Spleen (tissue), 7 donors: ENCODE data around the gene PAGR1.

Experiments used
- POLR2A ChIP-seq, 3 donors: fragments of 450-650 bp; IDR thresholded peaks; one replicate each; pipeline ENCODE4 v1.5.1; 2017; ENCODE audit warnings: antibody characterized with exemption in 3 of 3, mild to moderate bottlenecking in 1 of 3
- POLR2AphosphoS5 ChIP-seq, 3 donors: sonication (generic); formaldehyde crosslinking; IDR thresholded peaks; one replicate each; pipeline ENCODE4 v1.5.1; 2017; ENCODE audit warnings: antibody characterized with exemption in 3 of 3
- TF ChIP-seq, protein P1 (sequence below), 11 experiments: fragments of 200-600 bp in 7 of 11; fragments of 450-650 bp in 4 of 11; sonication (generic) in 4 of 11; IDR thresholded peaks in 8 of 11; conservative IDR thresholded peaks in 3 of 11; 1 replicate in 7 of 11; 2 replicates in 4 of 11; pipeline versions ENCODE4 v1.4.0 to v1.8.0; 2016 to 2021; ENCODE audit warnings: antibody characterized with exemption in 11 of 11, inconsistent platforms in 4 of 11, mild to moderate bottlenecking in 1 of 11
- donor health status: DM: no; HTN: no; CAD: no; lungs with moderate emphysema.
- donor health status: DM: no; HTN: no; CAD: no.
- donor health status: DM: no; HTN: no; CAD: no.

DNA sequence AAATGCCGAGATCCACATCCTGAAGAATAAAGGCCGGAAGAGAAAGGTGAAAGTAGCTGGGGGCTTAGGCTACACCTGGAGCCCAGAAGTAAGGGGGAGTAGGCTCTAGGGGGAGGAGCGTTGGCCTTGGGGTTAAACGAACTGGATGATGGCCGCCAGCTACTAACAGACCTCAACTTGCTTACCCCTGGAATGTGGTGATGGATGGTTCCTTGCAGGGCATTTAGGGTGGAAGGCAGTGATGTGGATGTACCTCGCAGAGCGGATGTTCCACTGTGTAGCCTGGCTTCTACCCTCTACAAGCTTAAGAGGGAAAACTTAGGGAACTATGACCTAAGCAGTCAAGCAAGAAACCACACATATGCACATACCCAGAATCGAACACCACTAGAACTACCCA lies 11.9 kb upstream of the PAGR1 start:
- TF ChIP-seq POLR2AphosphoS5 (IDR thresholded peaks at IDR 0.05): no peak
- TF ChIP-seq, protein P1, sequence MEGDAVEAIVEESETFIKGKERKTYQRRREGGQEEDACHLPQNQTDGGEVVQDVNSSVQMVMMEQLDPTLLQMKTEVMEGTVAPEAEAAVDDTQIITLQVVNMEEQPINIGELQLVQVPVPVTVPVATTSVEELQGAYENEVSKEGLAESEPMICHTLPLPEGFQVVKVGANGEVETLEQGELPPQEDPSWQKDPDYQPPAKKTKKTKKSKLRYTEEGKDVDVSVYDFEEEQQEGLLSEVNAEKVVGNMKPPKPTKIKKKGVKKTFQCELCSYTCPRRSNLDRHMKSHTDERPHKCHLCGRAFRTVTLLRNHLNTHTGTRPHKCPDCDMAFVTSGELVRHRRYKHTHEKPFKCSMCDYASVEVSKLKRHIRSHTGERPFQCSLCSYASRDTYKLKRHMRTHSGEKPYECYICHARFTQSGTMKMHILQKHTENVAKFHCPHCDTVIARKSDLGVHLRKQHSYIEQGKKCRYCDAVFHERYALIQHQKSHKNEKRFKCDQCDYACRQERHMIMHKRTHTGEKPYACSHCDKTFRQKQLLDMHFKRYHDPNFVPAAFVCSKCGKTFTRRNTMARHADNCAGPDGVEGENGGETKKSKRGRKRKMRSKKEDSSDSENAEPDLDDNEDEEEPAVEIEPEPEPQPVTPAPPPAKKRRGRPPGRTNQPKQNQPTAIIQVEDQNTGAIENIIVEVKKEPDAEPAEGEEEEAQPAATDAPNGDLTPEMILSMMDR (IDR thresholded peaks at IDR 0.05 in 8 of 11, conservative IDR thresholded peaks at IDR 0.05 in 3 of 11): no peak
- TF ChIP-seq POLR2A (IDR thresholded peaks at IDR 0.05): no peak
